WTC11 (cell line): ENCODE results near the gene SOX5. TPM values are rescaled to one million over a fixed set of nuclear protein-coding genes. Genes with fewer than 3 reads are reported as not detected.
A peak's percentile ranks its signal among the peaks of the same experiment; 100 is the strongest.
"Not testable (repeated sequence)": the region's sequence is repeated elsewhere in the genome, so short reads cannot be mapped to it uniquely, and the experiment has no call there.

Experiments used
- ATAC-seq: fragments of 200-7000 bp; cut with Tn5 transposase; 2 replicates; pipeline ENCODE4 v1.10.0; 2021; ENCODE audit warnings: mild to moderate bottlenecking, moderate library complexity
- CTCF ChIA-PET: fragments of 300-600 bp; sonication (Branson Sonifier 250); formaldehyde crosslinking; loops from one replicate; lab custom pipeline; 2021; ENCODE audit warnings: antibody characterized with exemption; lab: Charles Lee
- POLR2A ChIA-PET: fragments of 350-600 bp; sonication (Branson Sonifier 250); formaldehyde crosslinking; loops from one replicate; lab custom pipeline; 2021; ENCODE audit warnings: antibody characterized with exemption; lab: Charles Lee
- DNase-seq: peaks from one replicate; pipeline ENCODE4 v3.0.0; 2021; ENCODE audit warnings: low spot score
- H3K27ac Mint-ChIP-seq: 2 replicates; pipeline ENCODE4 v1.8.0; 2021; ENCODE audit warnings: mixed read lengths
- H3K27me3 Mint-ChIP-seq: 2 replicates; pipeline ENCODE4 v1.8.0; 2021; ENCODE audit warnings: low read depth, mild to moderate bottlenecking, moderate library complexity, mixed read lengths
- H3K36me3 Mint-ChIP-seq: 2 replicates; pipeline ENCODE4 v1.8.0; 2021; ENCODE audit warnings: mixed read lengths
- H3K4me1 Mint-ChIP-seq: 2 replicates; pipeline ENCODE4 v1.8.0; 2022; ENCODE audit warnings: mixed read lengths
- H3K4me3 Mint-ChIP-seq: 2 replicates; pipeline ENCODE4 v1.8.0; 2021; ENCODE audit warnings: mild to moderate bottlenecking, moderate library complexity, mixed read lengths
- H3K9me3 Mint-ChIP-seq: 2 replicates; pipeline ENCODE4 v1.8.0; 2021; ENCODE audit warnings: mixed read lengths
- CBFB ChIP-seq: sonication (generic); formaldehyde crosslinking; IDR thresholded peaks from 2 replicates; pipeline ENCODE4 v1.8.1; 2022; ENCODE audit warnings: mild to moderate bottlenecking, low read depth, missing genetic modification reagents
- CREB1 ChIP-seq: sonication (generic); formaldehyde crosslinking; IDR thresholded peaks from 2 replicates; pipeline ENCODE4 v1.8.0; 2023; ENCODE audit warnings: mild to moderate bottlenecking, missing genetic modification reagents
- CREM ChIP-seq: sonication (generic); formaldehyde crosslinking; IDR thresholded peaks from 2 replicates; pipeline ENCODE4 v1.8.1; 2022; ENCODE audit warnings: mild to moderate bottlenecking, missing genetic modification reagents, moderate library complexity
- EMX1 ChIP-seq: fragments of 250-450 bp; sonication (Bioruptor Pico); IDR thresholded peaks from 2 replicates; pipeline ENCODE4 v1.8.0; 2021; ENCODE audit warnings: mild to moderate bottlenecking
- ETV6 ChIP-seq: sonication (generic); formaldehyde crosslinking; IDR thresholded peaks from 2 replicates; pipeline ENCODE4 v1.8.1; 2022; ENCODE audit warnings: mild to moderate bottlenecking, missing genetic modification reagents
- GABPB1 ChIP-seq: sonication (generic); formaldehyde crosslinking; IDR thresholded peaks from 2 replicates; pipeline ENCODE4 v1.8.1; 2023; ENCODE audit warnings: mild to moderate bottlenecking, missing genetic modification reagents
- GRHL2 ChIP-seq: fragments of 250-450 bp; sonication (Bioruptor Pico); IDR thresholded peaks from 2 replicates; pipeline ENCODE4 v1.8.0; 2022; ENCODE audit warnings: mild to moderate bottlenecking, moderate library complexity; ENCODE audit not compliant: insufficient replicate concordance, severe bottlenecking
- GTF2I ChIP-seq: fragments of 250-450 bp; sonication (Bioruptor Pico); conservative IDR thresholded peaks from 2 replicates; pipeline ENCODE4 v1.4.0; 2021; ENCODE audit warnings: mild to moderate bottlenecking
- NR1H2 ChIP-seq: sonication (generic); formaldehyde crosslinking; IDR thresholded peaks from 2 replicates; pipeline ENCODE4 v1.9.0; 2021; ENCODE audit warnings: mild to moderate bottlenecking, moderate library complexity, missing genetic modification reagents
- RORB ChIP-seq: fragments of 250-450 bp; sonication (Bioruptor Pico); IDR thresholded peaks from 2 replicates; pipeline ENCODE4 v1.9.0; 2021; ENCODE audit warnings: mild to moderate bottlenecking
- TEAD1 ChIP-seq: sonication (generic); formaldehyde crosslinking; IDR thresholded peaks from 2 replicates; pipeline ENCODE4 v1.8.0; 2022; ENCODE audit warnings: mild to moderate bottlenecking, missing genetic modification reagents
- ZNF232 ChIP-seq: sonication (generic); formaldehyde crosslinking; IDR thresholded peaks from 2 replicates; pipeline ENCODE4 v1.8.0; 2022; ENCODE audit warnings: mild to moderate bottlenecking, missing genetic modification reagents
- ZNF263 ChIP-seq: sonication (generic); formaldehyde crosslinking; IDR thresholded peaks from 2 replicates; pipeline ENCODE4 v1.8.1; 2022; ENCODE audit warnings: low read depth, mild to moderate bottlenecking, moderate library complexity, missing genetic modification reagents
- ZNF423 ChIP-seq: fragments of 250-450 bp; sonication (Bioruptor Pico); IDR thresholded peaks from 2 replicates; pipeline ENCODE4 v2.1.2; 2022; ENCODE audit warnings: mild to moderate bottlenecking, moderate library complexity
- ZSCAN18 ChIP-seq: fragments of 250-450 bp; sonication (Bioruptor Pico); IDR thresholded peaks from 2 replicates; pipeline ENCODE4 v2.1.2; 2022; ENCODE audit warnings: mild to moderate bottlenecking, moderate library complexity
- total RNA-seq: library from RNA; stranded (reverse); gene quantifications from 3 replicates; pipeline ENCODE4 v1.2.3, GENCODE V29; 2021
- TF ChIP-seq, protein P1 (sequence below): sonication (generic); formaldehyde crosslinking; IDR thresholded peaks from 2 replicates; pipeline ENCODE4 v1.8.1; 2022; ENCODE audit warnings: mild to moderate bottlenecking, moderate library complexity, missing genetic modification reagents
- TF ChIP-seq, protein P2 (sequence below): fragments of 250-450 bp; sonication (Bioruptor Pico); IDR thresholded peaks from 2 replicates; pipeline ENCODE4 v1.9.0; 2021; ENCODE audit warnings: mild to moderate bottlenecking, borderline replicate concordance

Gene SOX5
- total RNA-seq, 1 experiment from 2014 or later, result 2.3 TPM

DNA sequence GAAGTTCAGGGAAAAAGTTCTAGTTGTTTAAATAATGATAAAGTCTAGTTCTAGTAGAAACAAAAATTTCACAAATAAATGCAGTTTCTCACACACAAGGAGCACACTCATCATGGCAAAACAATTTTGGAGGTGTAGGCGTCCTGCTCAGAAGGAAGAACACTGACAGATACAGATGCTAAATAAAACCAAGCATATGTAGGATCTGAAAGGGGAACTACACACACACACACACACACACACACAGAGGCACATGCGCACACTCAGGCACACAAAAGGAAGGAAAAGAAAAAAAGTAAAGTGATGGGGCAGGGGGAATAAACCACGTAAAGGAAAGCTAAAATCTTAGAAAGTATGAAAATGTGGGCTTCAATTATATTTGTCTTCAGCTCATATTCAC, 117.7 kb downstream of the SOX5 start (continued):
- TF ChIP-seq RORB (CRISPR knock-in tag), result no peak
- TF ChIP-seq GRHL2 (CRISPR knock-in tag), result no peak
- TF ChIP-seq EMX1 (CRISPR knock-in tag), result no peak
- no peak for TF ChIP-seq ETV6 (CRISPR knock-in tag)
- no peak for TF ChIP-seq ZNF423
- no peak for TF ChIP-seq CREM (CRISPR knock-in tag)

GRCh38 chr12:23830210-23830609, 119.3 kb downstream of the SOX5 start:
- Mint-ChIP-seq H3K4me1 (peaks cover 24% of the 10 kb centered on the region), H3K27ac (no peak overlapping the region), H3K27me3 (no peaks in the 10 kb centered on the region)
- POLR2A ChIA-PET, result no interaction called here
- CTCF ChIA-PET, result no interaction called here
- no peak for DNase-seq
- TF ChIP-seq ZNF232 (no peak), CBFB (CRISPR knock-in tag) (no peak), NR1H2 (no peak), CREB1 (no peak)
- TF ChIP-seq, protein P1, sequence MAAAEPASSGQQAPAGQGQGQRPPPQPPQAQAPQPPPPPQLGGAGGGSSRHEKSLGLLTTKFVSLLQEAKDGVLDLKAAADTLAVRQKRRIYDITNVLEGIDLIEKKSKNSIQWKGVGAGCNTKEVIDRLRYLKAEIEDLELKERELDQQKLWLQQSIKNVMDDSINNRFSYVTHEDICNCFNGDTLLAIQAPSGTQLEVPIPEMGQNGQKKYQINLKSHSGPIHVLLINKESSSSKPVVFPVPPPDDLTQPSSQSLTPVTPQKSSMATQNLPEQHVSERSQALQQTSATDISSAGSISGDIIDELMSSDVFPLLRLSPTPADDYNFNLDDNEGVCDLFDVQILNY (CRISPR knock-in tag), result no peak
- TF ChIP-seq, all 79 proteins: peak for 0
- Mint-ChIP-seq H3K4me3 (no peak overlapping the region), H3K36me3 (no peaks in the 10 kb centered on the region), H3K9me3 (no peaks in the 10 kb centered on the region)
- no peak for ATAC-seq

- ChIA-PET CTCF (no interaction called here), POLR2A (no interaction called here)
- H3K36me3 Mint-ChIP-seq, result peaks cover 10% of the 10 kb centered on the region
- H3K4me3 Mint-ChIP-seq, result no peak overlapping the region
- DNase-seq, result no peak
- TF ChIP-seq, protein P2, sequence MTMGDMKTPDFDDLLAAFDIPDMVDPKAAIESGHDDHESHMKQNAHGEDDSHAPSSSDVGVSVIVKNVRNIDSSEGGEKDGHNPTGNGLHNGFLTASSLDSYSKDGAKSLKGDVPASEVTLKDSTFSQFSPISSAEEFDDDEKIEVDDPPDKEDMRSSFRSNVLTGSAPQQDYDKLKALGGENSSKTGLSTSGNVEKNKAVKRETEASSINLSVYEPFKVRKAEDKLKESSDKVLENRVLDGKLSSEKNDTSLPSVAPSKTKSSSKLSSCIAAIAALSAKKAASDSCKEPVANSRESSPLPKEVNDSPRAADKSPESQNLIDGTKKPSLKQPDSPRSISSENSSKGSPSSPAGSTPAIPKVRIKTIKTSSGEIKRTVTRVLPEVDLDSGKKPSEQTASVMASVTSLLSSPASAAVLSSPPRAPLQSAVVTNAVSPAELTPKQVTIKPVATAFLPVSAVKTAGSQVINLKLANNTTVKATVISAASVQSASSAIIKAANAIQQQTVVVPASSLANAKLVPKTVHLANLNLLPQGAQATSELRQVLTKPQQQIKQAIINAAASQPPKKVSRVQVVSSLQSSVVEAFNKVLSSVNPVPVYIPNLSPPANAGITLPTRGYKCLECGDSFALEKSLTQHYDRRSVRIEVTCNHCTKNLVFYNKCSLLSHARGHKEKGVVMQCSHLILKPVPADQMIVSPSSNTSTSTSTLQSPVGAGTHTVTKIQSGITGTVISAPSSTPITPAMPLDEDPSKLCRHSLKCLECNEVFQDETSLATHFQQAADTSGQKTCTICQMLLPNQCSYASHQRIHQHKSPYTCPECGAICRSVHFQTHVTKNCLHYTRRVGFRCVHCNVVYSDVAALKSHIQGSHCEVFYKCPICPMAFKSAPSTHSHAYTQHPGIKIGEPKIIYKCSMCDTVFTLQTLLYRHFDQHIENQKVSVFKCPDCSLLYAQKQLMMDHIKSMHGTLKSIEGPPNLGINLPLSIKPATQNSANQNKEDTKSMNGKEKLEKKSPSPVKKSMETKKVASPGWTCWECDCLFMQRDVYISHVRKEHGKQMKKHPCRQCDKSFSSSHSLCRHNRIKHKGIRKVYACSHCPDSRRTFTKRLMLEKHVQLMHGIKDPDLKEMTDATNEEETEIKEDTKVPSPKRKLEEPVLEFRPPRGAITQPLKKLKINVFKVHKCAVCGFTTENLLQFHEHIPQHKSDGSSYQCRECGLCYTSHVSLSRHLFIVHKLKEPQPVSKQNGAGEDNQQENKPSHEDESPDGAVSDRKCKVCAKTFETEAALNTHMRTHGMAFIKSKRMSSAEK, result no peak
- TF ChIP-seq ZNF263 (CRISPR knock-in tag) (no peak), ZSCAN18 (CRISPR knock-in tag) (no peak), GTF2I (CRISPR knock-in tag) (no peak), TEAD1 (CRISPR knock-in tag) (no peak), GABPB1 (peak; percentile 56)
- H3K27me3 Mint-ChIP-seq, result peaks cover 2% of the 10 kb centered on the region; the same call in 1 of the 2 replicates
- peaks cover 18% of the 10 kb centered on the region for H3K9me3 Mint-ChIP-seq
- no peak for ATAC-seq
- no peak overlapping the region for H3K27ac Mint-ChIP-seq
- peaks cover 21% of the 10 kb centered on the region for H3K4me1 Mint-ChIP-seq
Measured at GRCh38 chr12:23827353-23827752, 122.1 kb downstream of the SOX5 start.

DNA sequence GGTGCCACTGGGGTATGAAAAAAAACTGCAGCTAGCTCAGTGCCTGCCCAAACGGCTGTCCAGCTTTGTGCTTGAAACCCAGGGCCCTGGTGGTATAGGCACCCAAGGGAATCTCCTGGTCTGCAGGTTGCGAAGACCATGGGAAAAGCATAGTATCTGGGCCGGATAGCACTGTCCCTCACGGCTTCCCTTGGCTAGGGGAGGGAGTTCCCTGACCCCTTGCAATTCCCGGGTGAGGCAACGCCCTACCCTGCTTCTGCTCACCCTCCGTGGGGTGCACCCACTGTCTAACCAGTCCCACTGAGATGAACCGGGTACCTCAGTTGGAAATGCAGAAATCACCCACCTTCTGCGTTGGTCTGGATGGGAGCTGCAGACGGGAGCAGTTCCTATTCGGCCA, 124.3 kb downstream of the SOX5 start:
- H3K27ac Mint-ChIP-seq, H3K4me1 Mint-ChIP-seq, CTCF ChIA-PET, H3K27me3 Mint-ChIP-seq, H3K4me3 Mint-ChIP-seq, POLR2A ChIA-PET, DNase-seq, ATAC-seq: not testable (repeated sequence)
- Mint-ChIP-seq H3K9me3 (peaks cover 28% of the 10 kb centered on the region), H3K36me3 (peaks cover 10% of the 10 kb centered on the region)
